Measurements from ENCODE around the gene RWDD2A. TPM values are rescaled to one million over a fixed set of nuclear protein-coding genes. Genes with fewer than 3 reads are reported as not detected.

RWDD2A gene
- total RNA-seq, result 1 to 10 TPM; 2.1 to 6.4 (median 4.2) TPM

DNA sequence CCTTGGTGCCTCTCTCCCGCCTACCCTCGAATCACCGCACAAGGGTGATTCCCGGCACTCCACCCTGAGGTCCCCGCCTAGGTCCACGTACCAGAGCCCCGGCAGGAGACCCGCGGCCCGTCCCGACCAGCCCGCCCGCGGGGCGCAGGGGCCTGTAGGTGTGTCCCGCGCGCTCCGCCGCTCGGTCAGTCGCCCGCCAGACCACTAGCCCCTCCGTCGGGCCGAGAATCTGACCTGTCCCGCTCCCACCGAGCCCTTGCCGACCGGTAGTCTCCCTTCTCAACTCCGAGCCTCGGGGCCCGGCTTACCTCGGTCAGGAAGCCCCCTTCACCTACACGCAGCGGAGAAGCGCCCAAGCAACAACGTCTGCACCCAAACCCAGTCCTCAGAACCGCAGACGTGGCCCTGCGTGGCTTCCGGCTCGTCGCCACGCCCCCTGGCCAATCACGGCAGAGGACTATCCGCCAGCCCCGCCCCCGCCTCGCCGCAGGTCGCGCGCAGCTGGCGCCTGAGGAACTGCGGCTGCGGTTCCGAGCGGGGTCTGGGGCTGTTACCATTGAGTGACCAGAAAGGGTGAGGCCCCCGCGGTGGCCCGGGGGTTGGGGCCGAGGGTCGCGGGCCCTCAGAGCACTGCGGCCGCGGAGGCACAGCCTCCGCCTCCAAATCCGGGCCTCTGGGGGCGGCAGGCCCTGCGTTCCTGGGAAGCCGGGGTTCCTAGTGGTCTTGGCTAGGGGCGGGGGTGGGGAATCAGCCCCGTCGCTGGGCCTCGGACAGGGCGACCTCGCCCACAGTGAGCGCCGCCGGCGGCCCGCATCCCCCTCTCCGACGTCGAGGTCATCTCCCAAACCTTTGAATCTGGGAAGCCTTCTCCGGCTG, at the start of gene RWDD2A, which contains the start of gene PGM3:
Gene RWDD2A (plus strand): TSS at position 487 of the 876 bp plus-strand sequence. CDS start 1,095 bp downstream, outside the sequence.
Gene PGM3 (minus strand): TSS at position 395 of the 876 bp plus-strand sequence. CDS start 2,253 bp downstream, outside the sequence.
- H3K36me3 ChIP-seq, result no peaks in the 10 kb centered on the region
- H3K4me3 ChIP-seq, result peak within 1 kb of the TSS; percentile 86 to 96
- intact Hi-C loops (cut with DNase I; ENCODE audit: low total_unique reads), result no loop called here
- H3K4me1 ChIP-seq, result peaks cover 0 to 5% of the 10 kb centered on the region in 2 donors
- DNase-seq, result peak; percentile 85 to 87
- H3K9me3 ChIP-seq, result no peaks in the 10 kb centered on the region
- H3K27me3 ChIP-seq, result no peaks in the 10 kb centered on the region
- peak within 1 kb of the TSS; percentile 76 to 81 for H3K27ac ChIP-seq
- peak; percentile 85 to 87 for TF ChIP-seq POLR2A (IDR thresholded peaks at IDR 0.05)
- TF ChIP-seq, protein P1, sequence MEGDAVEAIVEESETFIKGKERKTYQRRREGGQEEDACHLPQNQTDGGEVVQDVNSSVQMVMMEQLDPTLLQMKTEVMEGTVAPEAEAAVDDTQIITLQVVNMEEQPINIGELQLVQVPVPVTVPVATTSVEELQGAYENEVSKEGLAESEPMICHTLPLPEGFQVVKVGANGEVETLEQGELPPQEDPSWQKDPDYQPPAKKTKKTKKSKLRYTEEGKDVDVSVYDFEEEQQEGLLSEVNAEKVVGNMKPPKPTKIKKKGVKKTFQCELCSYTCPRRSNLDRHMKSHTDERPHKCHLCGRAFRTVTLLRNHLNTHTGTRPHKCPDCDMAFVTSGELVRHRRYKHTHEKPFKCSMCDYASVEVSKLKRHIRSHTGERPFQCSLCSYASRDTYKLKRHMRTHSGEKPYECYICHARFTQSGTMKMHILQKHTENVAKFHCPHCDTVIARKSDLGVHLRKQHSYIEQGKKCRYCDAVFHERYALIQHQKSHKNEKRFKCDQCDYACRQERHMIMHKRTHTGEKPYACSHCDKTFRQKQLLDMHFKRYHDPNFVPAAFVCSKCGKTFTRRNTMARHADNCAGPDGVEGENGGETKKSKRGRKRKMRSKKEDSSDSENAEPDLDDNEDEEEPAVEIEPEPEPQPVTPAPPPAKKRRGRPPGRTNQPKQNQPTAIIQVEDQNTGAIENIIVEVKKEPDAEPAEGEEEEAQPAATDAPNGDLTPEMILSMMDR (IDR thresholded peaks at IDR 0.05), result peak in 2 of 4 experiments; percentile 5 to 6

DNA sequence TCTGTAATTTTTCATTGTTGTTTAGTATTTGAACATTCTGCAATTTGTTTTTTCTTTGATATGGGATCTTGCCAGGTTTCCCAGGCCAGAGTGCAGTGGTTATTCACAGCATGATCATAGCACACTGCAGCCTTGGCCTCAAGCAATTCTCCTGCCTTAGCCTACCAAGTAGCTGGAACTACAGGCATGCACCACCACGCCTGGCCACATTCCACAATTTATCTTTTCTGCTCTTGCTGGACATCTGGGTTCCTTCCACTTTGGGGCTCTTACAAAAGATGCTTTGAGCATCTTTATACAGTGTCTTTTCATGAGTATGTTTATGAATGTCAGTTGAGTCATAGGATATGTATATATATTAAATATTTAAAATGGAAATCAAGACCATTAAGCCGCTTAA, 42.0 kb upstream of the RWDD2A start:
- no peak overlapping the region for H3K4me3 ChIP-seq
- no peaks in the 10 kb centered on the region for H3K9me3 ChIP-seq
- H3K4me1 ChIP-seq, result no peaks in the 10 kb centered on the region
- intact Hi-C loops (cut with DNase I; ENCODE audit: low total_unique reads), result no loop called here
- H3K27me3 ChIP-seq, result no peaks in the 10 kb centered on the region
- no peak for DNase-seq
- no peak for TF ChIP-seq POLR2A (IDR thresholded peaks at IDR 0.05)
- TF ChIP-seq, protein P1 (IDR thresholded peaks at IDR 0.05), result no peak
- H3K27ac ChIP-seq, result no peak overlapping the region
- H3K36me3 ChIP-seq, result no peaks in the 10 kb centered on the region

DNA sequence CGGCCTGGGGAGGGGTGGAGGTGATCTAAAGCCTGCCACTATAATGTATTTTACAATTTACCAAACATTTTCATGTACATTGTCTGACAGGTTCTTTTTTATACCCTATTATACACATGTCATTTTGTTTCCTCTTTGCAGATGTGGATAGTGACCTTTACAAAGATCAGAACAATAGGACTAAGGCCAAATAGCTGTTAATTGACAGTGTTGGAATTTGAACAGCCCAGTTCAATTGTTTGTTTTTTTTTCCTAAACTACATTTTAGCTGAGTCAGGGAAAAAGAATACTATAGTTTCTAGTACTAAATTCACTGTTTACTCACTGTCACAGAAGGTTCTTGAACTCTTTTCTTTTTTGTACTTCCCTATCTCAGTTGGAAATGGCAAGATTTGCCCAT, 40.2 kb upstream of the RWDD2A start:
- H3K4me1 ChIP-seq, result no peaks in the 10 kb centered on the region
- H3K9me3 ChIP-seq, result no peaks in the 10 kb centered on the region
- no peaks in the 10 kb centered on the region for H3K27me3 ChIP-seq
- no peak overlapping the region for H3K27ac ChIP-seq
- intact Hi-C loops (cut with DNase I; ENCODE audit: low total_unique reads), result no loop called here
- H3K4me3 ChIP-seq, result no peak overlapping the region
- DNase-seq, result no peak
- no peaks in the 10 kb centered on the region for H3K36me3 ChIP-seq
- no peak for TF ChIP-seq POLR2A (IDR thresholded peaks at IDR 0.05)
- TF ChIP-seq, protein P1 (IDR thresholded peaks at IDR 0.05), result no peak

DNA sequence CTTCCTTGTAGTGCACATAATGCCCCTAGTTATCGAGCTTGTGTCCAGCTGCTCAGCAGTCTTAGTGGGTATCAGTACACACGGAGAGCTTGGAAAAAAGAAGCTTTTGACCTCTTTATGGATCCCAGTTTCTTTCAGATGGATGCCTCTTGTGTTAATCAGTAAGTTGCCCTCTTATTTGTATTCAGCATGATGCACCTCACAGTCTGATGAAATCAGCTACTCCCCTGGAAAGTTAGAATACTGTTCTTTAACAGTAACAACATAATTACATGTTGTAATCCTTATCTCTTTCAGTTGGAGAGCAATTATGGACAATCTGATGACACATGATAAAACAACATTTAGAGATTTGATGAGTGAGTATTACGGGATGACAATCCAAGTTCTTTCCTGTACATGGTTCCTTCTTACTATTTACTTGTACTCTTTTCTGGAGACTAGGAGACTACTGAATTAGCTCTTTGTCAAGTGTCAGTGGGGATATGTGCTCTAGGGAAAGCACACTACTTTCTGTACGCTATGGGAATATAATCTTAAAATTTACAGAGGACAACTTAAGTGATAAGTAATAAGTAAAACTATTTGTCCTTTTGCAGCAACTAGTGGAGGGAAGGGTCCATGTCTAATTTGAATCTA, 39.2 kb upstream of the RWDD2A start:
- Histone ChIP-seq H3K27me3 (no peaks in the 10 kb centered on the region), H3K4me1 (no peaks in the 10 kb centered on the region), H3K9me3 (no peaks in the 10 kb centered on the region), H3K27ac (no peak overlapping the region), H3K4me3 (no peak overlapping the region), H3K36me3 (no peaks in the 10 kb centered on the region)
- intact Hi-C loops (cut with DNase I; ENCODE audit: low total_unique reads), result no loop called here
- TF ChIP-seq POLR2A (IDR thresholded peaks at IDR 0.05), result no peak
- TF ChIP-seq, protein P1 (IDR thresholded peaks at IDR 0.05), result no peak
- no peak for DNase-seq

DNA sequence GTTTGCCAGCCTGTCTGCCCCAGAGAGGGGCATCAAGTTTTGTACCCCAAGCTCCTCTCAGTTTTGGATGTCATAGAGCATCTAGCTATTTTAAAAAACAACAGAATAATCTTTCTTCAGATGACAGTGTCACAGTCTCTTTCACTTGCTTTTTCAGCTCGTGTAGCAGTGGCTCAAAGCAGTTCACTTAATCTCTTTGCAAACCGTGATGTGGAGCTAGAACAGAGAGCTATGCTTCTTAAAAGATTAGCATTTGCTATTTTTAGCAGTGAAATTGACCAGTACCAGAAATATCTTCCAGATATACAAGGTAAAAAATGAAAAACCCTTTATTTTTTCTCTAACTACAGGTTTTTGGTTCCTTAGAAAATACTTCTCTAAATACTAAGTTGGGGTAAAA, 37.4 kb upstream of the RWDD2A start:
- no peaks in the 10 kb centered on the region for H3K27me3 ChIP-seq
- intact Hi-C loops (cut with DNase I; ENCODE audit: low total_unique reads), result no loop called here
- H3K4me1 ChIP-seq, result no peaks in the 10 kb centered on the region
- TF ChIP-seq, protein P1 (IDR thresholded peaks at IDR 0.05), result no peak
- no peak for TF ChIP-seq POLR2A (IDR thresholded peaks at IDR 0.05)
- no peak overlapping the region for H3K27ac ChIP-seq
- H3K4me3 ChIP-seq, result no peak overlapping the region
- H3K9me3 ChIP-seq, result no peaks in the 10 kb centered on the region
- no peaks in the 10 kb centered on the region for H3K36me3 ChIP-seq
- DNase-seq, result no peak
